22Rv1 (cell line): ENCODE data around the gene SMARCA4.

Experiments used
- H3K27ac ChIP-seq: fragments of 450-650 bp; 2 replicates; pipeline ENCODE4 v1.5.1; 2017
- CTCF ChIP-seq: fragments of 450-650 bp; IDR thresholded peaks from 2 replicates; pipeline ENCODE4 v1.5.1; 2017; ENCODE audit warnings: mild to moderate bottlenecking
- ZFX ChIP-seq: fragments of 450-650 bp; IDR thresholded peaks from 2 replicates; pipeline ENCODE4 v1.6.1; 2017; ENCODE audit warnings: antibody characterized with exemption, borderline replicate concordance

The SMARCA4 gene

GRCh38 chr19:11079999-11080398, 119.2 kb downstream of the SMARCA4 start:
- no peak overlapping the region for H3K27ac ChIP-seq
- no peak for TF ChIP-seq CTCF
- TF ChIP-seq ZFX, result no peak

- TF ChIP-seq CTCF, result no peak
- TF ChIP-seq ZFX, result no peak
- peak overlapping the region; percentile 97 for H3K27ac ChIP-seq
Measured at GRCh38 chr19:11087870-11088505, 127.2 kb downstream of the SMARCA4 start.

- H3K27ac ChIP-seq, result peak overlapping the region; percentile 97
- TF ChIP-seq CTCF, result no peak
- TF ChIP-seq ZFX, result no peak
Measured at GRCh38 chr19:11088506-11089253, 127.8 kb downstream of the SMARCA4 start.

- peak within 1 kb of the TSS; percentile 97 for H3K27ac ChIP-seq
Measured at GRCh38 chr19:11089254-11090013, 128.6 kb downstream of the SMARCA4 start, which contains the start of gene LDLR. Gene LDLR (plus strand): TSS chr19:11089463. CDS start chr19:11089549, 86 bp downstream.

GRCh38 chr19:11090014-11090263, 129.1 kb downstream of the SMARCA4 start:
- H3K27ac ChIP-seq, result peak overlapping the region; percentile 97

More at GRCh38 chr19:11089254-11090013, 128.6 kb downstream of the SMARCA4 start, which contains the start of gene LDLR:
- TF ChIP-seq CTCF, result no peak
- no peak for TF ChIP-seq ZFX

GRCh38 chr19:11090264-11090996, 129.6 kb downstream of the SMARCA4 start:
- H3K27ac ChIP-seq, result peak overlapping the region; percentile 97
- TF ChIP-seq ZFX (no peak), CTCF (no peak)

- TF ChIP-seq CTCF (no peak), ZFX (no peak)
- peak overlapping the region; percentile 97 for H3K27ac ChIP-seq
Measured at GRCh38 chr19:11090997-11091702, 130.3 kb downstream of the SMARCA4 start.
